NT2/D1 (cell line): ENCODE measurements around the gene SORBS2.

Experiments used
- YY1 ChIP-seq: IDR thresholded peaks from 2 replicates; pipeline ENCODE4 v1.6.1; 2011; ENCODE audit not compliant: insufficient read length, insufficient read depth
- ZNF274 ChIP-seq: IDR thresholded peaks from 2 replicates; pipeline ENCODE4 v1.6.1; 2011; ENCODE audit warnings: mild to moderate bottlenecking, low read depth, low read length

DNA sequence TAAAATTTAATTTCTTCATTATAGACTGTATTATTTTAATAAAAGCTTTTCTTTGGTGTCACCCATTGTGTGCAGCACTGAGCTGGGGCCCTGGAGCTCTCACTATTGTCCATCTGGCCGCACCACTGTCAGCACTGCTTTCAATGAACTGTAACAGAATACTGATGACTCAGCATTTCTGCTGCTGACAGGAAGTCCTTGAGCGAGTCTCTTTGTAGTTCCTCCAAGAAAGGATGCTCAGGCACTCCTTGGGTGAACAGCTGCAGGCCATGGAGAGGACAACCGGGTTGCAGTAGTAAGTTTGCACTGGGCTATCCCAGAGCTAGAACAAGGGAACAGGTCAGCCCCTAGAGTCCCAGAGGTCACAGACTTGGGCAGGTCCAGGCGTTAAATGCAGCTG lies 81.6 kb downstream of the SORBS2 start:
- TF ChIP-seq ZNF274 (no peak), YY1 (no peak)
